CD4-positive, alpha-beta T cell (primary cell): ENCODE measurements around the gene DOCK4. TPM values are rescaled to one million over a fixed set of nuclear protein-coding genes. Genes with fewer than 3 reads are reported as not detected.

Experiments used
- ATAC-seq: fragments of 200-7000 bp; cut with Tn5 transposase; one replicate; pipeline ENCODE4 v1.10.0; 2022; ENCODE audit warnings: mild to moderate bottlenecking; ENCODE audit not compliant: poor library complexity
- CTCF ChIA-PET: fragments of 350-600 bp; sonication (Branson Sonifier 250); formaldehyde crosslinking; loops from one replicate; lab custom pipeline; 2021; ENCODE audit warnings: antibody characterized with exemption, inconsistent platforms; lab: Charles Lee
- POLR2A ChIA-PET: fragments of 350-600 bp; sonication (Branson Sonifier 250); formaldehyde crosslinking; loops from one replicate; lab custom pipeline; 2021; ENCODE audit warnings: antibody characterized with exemption, inconsistent platforms; lab: Charles Lee
- DNase-seq, 14 experiments: peaks; one replicate each; pipeline ENCODE4 v3.0.0-alpha.2; 2013 to 2020; ENCODE audit warnings: mixed read lengths in 2 of 14
- H3K27ac ChIP-seq, 2 donors: one replicate each; pipeline versions ENCODE4 v1.5.1 to v1.7.0; 2013; ENCODE audit warnings: low read length in 2 of 2, low read depth in 1 of 2, mild to moderate bottlenecking in 1 of 2
- H3K27me3 ChIP-seq, 2 experiments: 1 replicate in 1 of 2; 2 replicates in 1 of 2; pipeline versions ENCODE4 v1.6.1 to v1.7.0; 2013; ENCODE audit warnings: low read length in 2 of 2, control low read depth in 1 of 2, mild to moderate bottlenecking in 1 of 2, moderate library complexity in 1 of 2; ENCODE audit not compliant: insufficient read depth in 2 of 2, control insufficient read depth in 1 of 2
- H3K36me3 ChIP-seq: one replicate; pipeline ENCODE4 v1.6.1; 2013; ENCODE audit warnings: low read length, control low read depth; ENCODE audit not compliant: insufficient read depth
- H3K4me1 ChIP-seq: one replicate; pipeline ENCODE4 v1.6.1; 2013; ENCODE audit warnings: low read length, control low read depth; ENCODE audit not compliant: insufficient read depth
- H3K4me3 ChIP-seq: one replicate; pipeline ENCODE4 v1.5.1; 2013; ENCODE audit warnings: mild to moderate bottlenecking, low read length, moderate library complexity
- H3K9me3 ChIP-seq, 2 experiments: 1 replicate in 1 of 2; 2 replicates in 1 of 2; pipeline versions ENCODE4 v1.6.1 to v1.7.0; 2013; ENCODE audit warnings: low read length in 2 of 2, mild to moderate bottlenecking in 2 of 2, control low read depth in 1 of 2, moderate library complexity in 1 of 2; ENCODE audit not compliant: control insufficient read depth in 1 of 2, insufficient read depth in 1 of 2
- H3K27ac Mint-ChIP-seq: one replicate; pipeline ENCODE4 v1.8.0; 2020; ENCODE audit warnings: mixed read lengths
- H3K27me3 Mint-ChIP-seq: one replicate; pipeline ENCODE4 v1.8.0; 2021; ENCODE audit warnings: mixed read lengths
- H3K36me3 Mint-ChIP-seq: one replicate; pipeline ENCODE4 v1.8.0; 2021; ENCODE audit warnings: low read depth, mixed read lengths
- H3K4me1 Mint-ChIP-seq: one replicate; pipeline ENCODE4 v1.8.0; 2021; ENCODE audit warnings: low read depth, mixed read lengths
- H3K4me3 Mint-ChIP-seq: one replicate; pipeline ENCODE4 v1.8.0; 2020; ENCODE audit warnings: mild to moderate bottlenecking, mixed read lengths
- H3K9me3 Mint-ChIP-seq: one replicate; pipeline ENCODE4 v1.8.0; 2020; ENCODE audit warnings: mixed read lengths
- CTCF ChIP-seq: fragments of 200-600 bp; IDR thresholded peaks from one replicate; pipeline ENCODE4 v1.8.0; 2022; ENCODE audit warnings: antibody characterized with exemption, mild to moderate bottlenecking
- intact Hi-C, 2 experiments: fragments of 100-400 bp; cut with DNase I in 1 of 2; cut with micrococcal nuclease in 1 of 2; formaldehyde crosslinking; loops; one replicate each; pipeline versions ENCODE4 v1.15.1 to v1.9.0; 2023 to 2025; cut with DNase I, micrococcal nuclease
- total RNA-seq, 174 experiments: library from RNA in 2 of 174; stranded (reverse) in 2 of 174; gene quantifications; one replicate each; pipeline ENCODE4 v1.2.3 and lab custom pipeline; 2021 to 2026

Gene DOCK4
- total RNA-seq, 2 experiments from 2014 or later, result 0.31 to 0.38 TPM

DNA sequence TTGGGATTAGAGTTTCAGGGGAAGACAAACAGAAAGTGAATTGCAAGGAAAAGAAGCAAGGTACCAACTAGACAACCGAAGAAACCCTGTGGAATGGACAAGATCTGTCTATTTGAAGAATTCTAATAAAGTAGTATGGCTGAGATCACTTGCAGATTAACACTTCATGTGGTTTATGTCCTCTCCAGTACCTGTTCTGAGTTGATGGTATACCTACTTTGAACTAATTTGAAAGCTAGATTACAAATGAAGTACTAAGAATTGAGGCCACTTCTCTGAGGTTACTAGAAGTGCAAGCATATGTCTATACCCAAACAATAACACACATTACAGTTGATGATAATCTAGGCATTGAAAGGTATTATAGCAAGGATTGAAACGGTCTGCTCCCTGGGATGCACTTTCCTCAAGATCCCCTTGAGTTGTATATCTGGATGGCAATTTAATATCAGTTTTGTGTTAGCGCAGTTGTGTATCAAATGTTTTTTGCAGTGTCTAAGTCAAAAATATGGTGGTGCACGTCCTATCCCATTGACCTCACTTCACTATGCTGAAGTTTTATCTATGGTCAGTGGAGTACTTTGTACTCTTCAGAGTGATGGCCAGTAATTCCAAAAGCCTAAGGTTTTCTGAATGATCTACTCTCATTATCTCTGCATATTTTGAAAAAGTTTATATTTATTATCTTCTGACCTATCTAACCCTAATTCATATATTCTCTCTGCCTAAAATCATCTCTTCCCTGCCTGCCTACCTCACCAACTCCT, 26.2 kb upstream of the DOCK4 start:
- no peak overlapping the region for H3K27ac ChIP-seq
- no peaks in the 10 kb centered on the region for H3K4me1 ChIP-seq
- H3K9me3 Mint-ChIP-seq, result peaks cover 6% of the 10 kb centered on the region
- H3K36me3 ChIP-seq, result no peaks in the 10 kb centered on the region
- H3K27ac Mint-ChIP-seq, result no peak overlapping the region
- peaks cover 0 to 5% of the 10 kb centered on the region in 2 experiments for H3K9me3 ChIP-seq
- CTCF ChIA-PET, result no interaction called here
- peaks cover 34% of the 10 kb centered on the region for H3K36me3 Mint-ChIP-seq
- H3K4me3 Mint-ChIP-seq, result no peak overlapping the region
- DNase-seq (no peak), ATAC-seq (no peak)
- no peak overlapping the region for H3K4me3 ChIP-seq
- no peak for TF ChIP-seq CTCF
- intact Hi-C loops, result no loop called here
- POLR2A ChIA-PET, result no interaction called here
- no peaks in the 10 kb centered on the region for H3K27me3 Mint-ChIP-seq
- H3K27me3 ChIP-seq, result no peaks in the 10 kb centered on the region
- peaks cover 36% of the 10 kb centered on the region for H3K4me1 Mint-ChIP-seq

- POLR2A ChIA-PET, result no interaction called here
- Mint-ChIP-seq H3K4me1 (peaks cover 48% of the 10 kb centered on the region), H3K27me3 (no peaks in the 10 kb centered on the region), H3K4me3 (no peak overlapping the region), H3K9me3 (no peaks in the 10 kb centered on the region), H3K27ac (no peak overlapping the region), H3K36me3 (peaks cover 26% of the 10 kb centered on the region)
- CTCF ChIA-PET, result interaction anchor here (0.6 kb wide), 1 partner anchor 15 kb away, joined by 3 read pairs; no protein-coding TSS in a partner anchor
- no peaks in the 10 kb centered on the region for H3K36me3 ChIP-seq
- no peak overlapping the region for H3K4me3 ChIP-seq
- no peak for TF ChIP-seq CTCF
- no peaks in the 10 kb centered on the region for H3K4me1 ChIP-seq
- ATAC-seq, result no peak
- DNase-seq, result no peak
- H3K27me3 ChIP-seq, result no peaks in the 10 kb centered on the region
- H3K9me3 ChIP-seq, result no peaks in the 10 kb centered on the region
- intact Hi-C loops, result no loop called here
- H3K27ac ChIP-seq, result no peak overlapping the region
Measured at GRCh38 chr7:112228632-112229031, 22.4 kb upstream of the DOCK4 start.

GRCh38 chr7:112226701-112227276, 20.6 kb upstream of the DOCK4 start:
- H3K36me3 ChIP-seq, result peaks cover 6% of the 10 kb centered on the region
- no peaks in the 10 kb centered on the region for H3K4me1 ChIP-seq
- peaks cover 50% of the 10 kb centered on the region for H3K4me1 Mint-ChIP-seq
- H3K27ac Mint-ChIP-seq, result no peak overlapping the region
- no peaks in the 10 kb centered on the region for H3K27me3 ChIP-seq
- ATAC-seq (no peak), DNase-seq (no peak)
- no peaks in the 10 kb centered on the region for H3K27me3 Mint-ChIP-seq
- H3K4me3 ChIP-seq, result no peak overlapping the region
- no peak for TF ChIP-seq CTCF
- no peaks in the 10 kb centered on the region for H3K9me3 Mint-ChIP-seq
- CTCF ChIA-PET, result no interaction called here
- no peaks in the 10 kb centered on the region for H3K9me3 ChIP-seq
- no peak overlapping the region for H3K4me3 Mint-ChIP-seq
- no peak overlapping the region for H3K27ac ChIP-seq
- peaks cover 24% of the 10 kb centered on the region for H3K36me3 Mint-ChIP-seq
- POLR2A ChIA-PET, result no interaction called here
- intact Hi-C loops, result no loop called here
